ENCODE data around the gene SYTL1. TPM values are rescaled to one million over a fixed set of nuclear protein-coding genes. Genes with fewer than 3 reads are reported as not detected.
A peak's percentile ranks its signal among the peaks of the same experiment; 100 is the strongest.

The SYTL1 gene
- total RNA-seq, 3 donors from 2014 or later (not counting 1 experiment from before 2014, with no cell fraction given): 244 to 312 (median 273) TPM

DNA sequence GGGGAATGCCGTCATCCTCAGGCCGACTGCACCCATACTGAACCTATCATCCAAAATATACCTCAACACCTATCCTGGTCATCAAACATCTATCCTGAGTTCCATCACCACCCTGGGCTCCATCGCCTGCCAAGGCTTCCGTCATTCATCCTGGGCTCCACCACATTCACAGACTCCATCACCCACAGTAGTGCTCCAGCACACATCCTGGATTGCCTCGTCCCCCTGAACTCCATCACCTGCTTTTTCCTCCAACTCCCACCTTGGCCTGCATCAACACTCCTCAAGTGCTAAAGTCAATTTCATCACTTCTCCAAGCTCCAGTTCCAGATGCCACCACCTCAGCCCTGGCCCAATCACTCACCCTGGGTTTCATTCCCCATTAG lies 17.1 kb downstream of the SYTL1 start:
- no peak overlapping the region for H3K4me3 ChIP-seq (ENCODE audit: low read length)
- H3K36me3 ChIP-seq (ENCODE audit: control insufficient read depth, insufficient read depth, low read length): no peaks in the 10 kb centered on the region
- Mint-ChIP-seq H3K4me1 (peaks cover 25 to 41% of the 10 kb centered on the region in 2 donors), H3K4me3 (no peak overlapping the region), H3K36me3 (no peaks in the 10 kb centered on the region), H3K9me3 (no peaks in the 10 kb centered on the region), H3K27me3 (ENCODE audit: low read depth in 2 of 2) (no peaks in the 10 kb centered on the region), H3K27ac (peak overlapping the region in 1 of 2 donors; percentile 67)
- intact Hi-C loops (cut with micrococcal nuclease): no loop called here
- H3K9me3 ChIP-seq (ENCODE audit: control insufficient read depth, insufficient read depth, low read length): no peaks in the 10 kb centered on the region
- H3K27ac ChIP-seq (ENCODE audit: low read length): no peak overlapping the region
- DNase-seq (no peak), ATAC-seq (no peak)
- no peaks in the 10 kb centered on the region for H3K27me3 ChIP-seq (ENCODE audit: control insufficient read depth, insufficient read depth, low read length)
- H3K4me1 ChIP-seq (ENCODE audit: control insufficient read depth, insufficient read depth, low read length): peaks cover 50% of the 10 kb centered on the region
- 95% methylated on average over 5 of the region's 5 CpGs for WGBS (ENCODE audit: insufficient coverage)
- TF ChIP-seq, protein P1, sequence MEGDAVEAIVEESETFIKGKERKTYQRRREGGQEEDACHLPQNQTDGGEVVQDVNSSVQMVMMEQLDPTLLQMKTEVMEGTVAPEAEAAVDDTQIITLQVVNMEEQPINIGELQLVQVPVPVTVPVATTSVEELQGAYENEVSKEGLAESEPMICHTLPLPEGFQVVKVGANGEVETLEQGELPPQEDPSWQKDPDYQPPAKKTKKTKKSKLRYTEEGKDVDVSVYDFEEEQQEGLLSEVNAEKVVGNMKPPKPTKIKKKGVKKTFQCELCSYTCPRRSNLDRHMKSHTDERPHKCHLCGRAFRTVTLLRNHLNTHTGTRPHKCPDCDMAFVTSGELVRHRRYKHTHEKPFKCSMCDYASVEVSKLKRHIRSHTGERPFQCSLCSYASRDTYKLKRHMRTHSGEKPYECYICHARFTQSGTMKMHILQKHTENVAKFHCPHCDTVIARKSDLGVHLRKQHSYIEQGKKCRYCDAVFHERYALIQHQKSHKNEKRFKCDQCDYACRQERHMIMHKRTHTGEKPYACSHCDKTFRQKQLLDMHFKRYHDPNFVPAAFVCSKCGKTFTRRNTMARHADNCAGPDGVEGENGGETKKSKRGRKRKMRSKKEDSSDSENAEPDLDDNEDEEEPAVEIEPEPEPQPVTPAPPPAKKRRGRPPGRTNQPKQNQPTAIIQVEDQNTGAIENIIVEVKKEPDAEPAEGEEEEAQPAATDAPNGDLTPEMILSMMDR (IDR thresholded peaks at IDR 0.05): no peak

DNA sequence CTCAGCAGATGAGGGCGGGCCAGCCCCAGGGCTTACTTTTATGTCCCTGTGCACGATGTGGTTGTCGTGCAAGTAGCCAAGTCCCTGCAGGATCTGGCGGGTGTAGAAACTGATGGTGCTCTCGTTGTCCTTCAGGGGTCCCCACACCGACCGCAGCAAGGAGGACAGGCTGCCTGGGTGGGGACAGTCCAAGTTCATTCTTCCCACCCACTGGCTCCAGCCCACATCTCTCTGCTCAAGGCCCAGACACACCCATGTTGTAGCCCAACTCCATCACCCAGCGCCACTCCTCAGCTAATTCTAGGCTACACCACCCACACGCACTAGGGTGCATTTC lies 18.0 kb downstream of the SYTL1 start:
- TF ChIP-seq, protein P1 (IDR thresholded peaks at IDR 0.05): no peak
- intact Hi-C loops (cut with micrococcal nuclease): no loop called here
- peak overlapping the region; percentile 29 for H3K4me3 ChIP-seq (ENCODE audit: low read length)
- H3K9me3 ChIP-seq (ENCODE audit: control insufficient read depth, insufficient read depth, low read length): no peaks in the 10 kb centered on the region
- no peak overlapping the region for H3K27ac ChIP-seq (ENCODE audit: low read length)
- no peak for DNase-seq
- Mint-ChIP-seq H3K27ac (peak overlapping the region; percentile 14 to 31), H3K9me3 (no peaks in the 10 kb centered on the region), H3K4me3 (peak overlapping the region; percentile 75), H3K27me3 (ENCODE audit: low read depth in 2 of 2) (no peaks in the 10 kb centered on the region), H3K36me3 (no peaks in the 10 kb centered on the region), H3K4me1 (peaks cover 26 to 49% of the 10 kb centered on the region in 2 donors)
- WGBS (ENCODE audit: insufficient coverage): 51% methylated on average over 9 of the region's 9 CpGs
- no peaks in the 10 kb centered on the region for H3K27me3 ChIP-seq (ENCODE audit: control insufficient read depth, insufficient read depth, low read length)
- no peak for ATAC-seq
- peaks cover 54% of the 10 kb centered on the region for H3K4me1 ChIP-seq (ENCODE audit: control insufficient read depth, insufficient read depth, low read length)
- no peaks in the 10 kb centered on the region for H3K36me3 ChIP-seq (ENCODE audit: control insufficient read depth, insufficient read depth, low read length)

DNA sequence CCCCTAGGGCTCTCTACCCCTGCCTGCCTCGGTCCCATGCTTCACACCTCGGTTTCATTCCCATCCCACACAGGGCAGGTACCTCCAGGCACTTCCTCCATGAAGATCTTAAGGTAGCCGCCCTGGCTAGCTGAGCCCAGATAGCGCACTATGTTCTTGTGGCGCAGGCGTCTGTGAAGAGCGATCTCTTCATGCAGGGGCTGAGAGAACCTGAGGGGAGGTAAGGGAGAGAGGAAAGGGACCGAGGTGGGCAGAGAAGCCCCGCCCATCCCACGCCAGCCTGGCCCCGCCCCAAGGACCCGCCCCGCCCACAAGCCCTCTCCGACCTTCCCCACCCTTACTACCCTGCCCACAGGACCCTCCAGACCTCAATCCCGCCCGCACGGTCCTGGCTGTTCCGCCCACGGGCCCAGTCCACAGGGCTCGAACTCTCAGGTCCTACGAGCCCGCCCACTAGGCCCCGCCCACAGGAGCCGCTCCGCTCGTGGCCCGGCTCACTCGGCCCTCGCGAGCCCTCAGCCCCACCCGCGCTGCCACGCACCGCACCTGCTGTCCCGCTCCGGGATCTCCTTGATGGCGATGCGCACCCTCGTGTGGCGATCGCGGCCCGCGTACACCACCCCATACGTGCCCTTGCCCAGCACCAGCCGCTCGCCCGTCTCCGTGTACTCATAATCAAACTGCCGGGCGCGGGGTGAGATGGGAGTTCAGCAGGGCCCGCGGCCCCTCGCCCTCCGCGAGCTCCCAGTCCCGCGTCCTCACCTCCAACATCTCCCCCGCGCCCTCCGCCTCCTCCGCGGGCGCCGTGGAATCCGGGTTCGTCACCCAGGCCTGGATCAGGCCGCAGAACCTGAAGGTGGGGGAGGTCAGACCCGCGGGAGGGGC lies 18.6 kb downstream of the SYTL1 start:
- H3K27ac ChIP-seq (ENCODE audit: low read length): no peak overlapping the region
- ATAC-seq (peak; percentile 11 to 33 (median 29)), DNase-seq (peak; percentile 55 to 68)
- TF ChIP-seq, protein P1 (IDR thresholded peaks at IDR 0.05): no peak
- Mint-ChIP-seq H3K4me3 (peak overlapping the region; percentile 75), H3K27me3 (ENCODE audit: low read depth in 2 of 2) (no peaks in the 10 kb centered on the region), H3K9me3 (no peaks in the 10 kb centered on the region), H3K36me3 (no peaks in the 10 kb centered on the region), H3K27ac (peak overlapping the region; percentile 14 to 31), H3K4me1 (peaks cover 30 to 51% of the 10 kb centered on the region in 2 donors)
- intact Hi-C loops (cut with micrococcal nuclease): no loop called here
- no peaks in the 10 kb centered on the region for H3K36me3 ChIP-seq (ENCODE audit: control insufficient read depth, insufficient read depth, low read length)
- peak overlapping the region; percentile 29 for H3K4me3 ChIP-seq (ENCODE audit: low read length)
- H3K4me1 ChIP-seq (ENCODE audit: control insufficient read depth, insufficient read depth, low read length): peaks cover 57% of the 10 kb centered on the region
- H3K9me3 ChIP-seq (ENCODE audit: control insufficient read depth, insufficient read depth, low read length): no peaks in the 10 kb centered on the region
- WGBS (ENCODE audit: insufficient coverage): 17% methylated on average over 67 of the region's 71 CpGs
- no peaks in the 10 kb centered on the region for H3K27me3 ChIP-seq (ENCODE audit: control insufficient read depth, insufficient read depth, low read length)
